Activated naive CD4-positive, alpha-beta T cell treated with anti-CD3 and anti-CD28 coated beads for 36 hours (primary cell): ENCODE data around the gene SLC9A9. TPM values are rescaled to one million over a fixed set of nuclear protein-coding genes. Genes with fewer than 3 reads are reported as not detected.

Experiments
- CTCF ChIA-PET: fragments of 350-600 bp; sonication (Branson Sonifier 250); formaldehyde crosslinking; loops from one replicate; lab custom pipeline; 2021; ENCODE audit warnings: antibody characterized with exemption; lab: Charles Lee
- DNase-seq: peaks from one replicate; pipeline ENCODE4 v3.0.0-alpha.2; 2020
- H3K27ac Mint-ChIP-seq: one replicate; pipeline ENCODE4 v1.8.0; 2021; ENCODE audit warnings: mild to moderate bottlenecking, mixed read lengths
- H3K27me3 Mint-ChIP-seq: one replicate; pipeline ENCODE4 v1.8.0; 2021; ENCODE audit warnings: low read depth, mixed read lengths
- H3K36me3 Mint-ChIP-seq: one replicate; pipeline ENCODE4 v1.8.0; 2021; ENCODE audit warnings: low read depth, mixed read lengths
- H3K4me1 Mint-ChIP-seq: one replicate; pipeline ENCODE4 v1.8.0; 2021; ENCODE audit warnings: low read depth, mixed read lengths
- H3K4me3 Mint-ChIP-seq: one replicate; pipeline ENCODE4 v1.8.0; 2021; ENCODE audit warnings: mild to moderate bottlenecking, moderate library complexity, mixed read lengths
- H3K9me3 Mint-ChIP-seq: one replicate; pipeline ENCODE4 v1.8.0; 2021; ENCODE audit warnings: mixed read lengths
- intact Hi-C: fragments of 100-400 bp; cut with micrococcal nuclease; formaldehyde crosslinking; loops from one replicate; pipeline ENCODE4 v1.15.1; 2023
- total RNA-seq, 2 experiments: library from RNA; stranded (reverse); gene quantifications; one replicate each; pipeline ENCODE4 v1.2.3, GENCODE V29; 2021

SLC9A9 gene
- total RNA-seq, 2 experiments from 2014 or later, result 0.33 to 0.49 TPM

GRCh38 chr3:143495527-143495926 is 352.7 kb downstream of the SLC9A9 start:
- Mint-ChIP-seq H3K27me3 (no peaks in the 10 kb centered on the region), H3K4me1 (no peaks in the 10 kb centered on the region), H3K4me3 (no peak overlapping the region), H3K27ac (no peak overlapping the region), H3K9me3 (no peaks in the 10 kb centered on the region), H3K36me3 (peaks cover 2% of the 10 kb centered on the region)
- DNase-seq, result no peak
- CTCF ChIA-PET, result interaction anchor here (1.2 kb wide), 1 partner anchor 42 kb away, joined by 3 read pairs; no protein-coding TSS in a partner anchor
- intact Hi-C loops, result no loop called here

DNA sequence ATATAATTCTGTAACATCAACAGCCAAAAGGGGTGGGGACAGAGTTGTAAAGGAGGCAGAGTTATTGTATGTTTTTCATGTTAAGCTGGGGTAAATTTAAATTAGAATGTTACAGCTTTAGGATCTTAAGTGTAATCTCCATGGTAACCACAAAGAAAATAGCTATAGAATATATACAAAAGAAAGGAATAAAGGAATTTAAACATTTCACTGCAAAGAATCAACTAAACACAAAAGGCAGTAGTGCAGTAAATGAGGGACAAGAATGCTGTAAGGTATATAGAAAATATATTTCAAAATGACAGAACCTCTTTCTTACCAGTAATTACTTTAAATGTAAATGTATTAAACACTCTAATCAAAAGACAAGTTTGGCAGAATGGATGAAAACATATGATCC is 361.7 kb downstream of the SLC9A9 start:
- no peaks in the 10 kb centered on the region for H3K4me1 Mint-ChIP-seq
- no peak for DNase-seq
- no peaks in the 10 kb centered on the region for H3K27me3 Mint-ChIP-seq
- CTCF ChIA-PET, result interaction anchor here (1.0 kb wide), 1 partner anchor 188 kb away, joined by 3 read pairs; no protein-coding TSS in a partner anchor
- no peaks in the 10 kb centered on the region for H3K9me3 Mint-ChIP-seq
- H3K4me3 Mint-ChIP-seq, result no peak overlapping the region
- H3K27ac Mint-ChIP-seq, result no peak overlapping the region
- intact Hi-C loops, result no loop called here
- H3K36me3 Mint-ChIP-seq, result peaks cover 3% of the 10 kb centered on the region

DNA sequence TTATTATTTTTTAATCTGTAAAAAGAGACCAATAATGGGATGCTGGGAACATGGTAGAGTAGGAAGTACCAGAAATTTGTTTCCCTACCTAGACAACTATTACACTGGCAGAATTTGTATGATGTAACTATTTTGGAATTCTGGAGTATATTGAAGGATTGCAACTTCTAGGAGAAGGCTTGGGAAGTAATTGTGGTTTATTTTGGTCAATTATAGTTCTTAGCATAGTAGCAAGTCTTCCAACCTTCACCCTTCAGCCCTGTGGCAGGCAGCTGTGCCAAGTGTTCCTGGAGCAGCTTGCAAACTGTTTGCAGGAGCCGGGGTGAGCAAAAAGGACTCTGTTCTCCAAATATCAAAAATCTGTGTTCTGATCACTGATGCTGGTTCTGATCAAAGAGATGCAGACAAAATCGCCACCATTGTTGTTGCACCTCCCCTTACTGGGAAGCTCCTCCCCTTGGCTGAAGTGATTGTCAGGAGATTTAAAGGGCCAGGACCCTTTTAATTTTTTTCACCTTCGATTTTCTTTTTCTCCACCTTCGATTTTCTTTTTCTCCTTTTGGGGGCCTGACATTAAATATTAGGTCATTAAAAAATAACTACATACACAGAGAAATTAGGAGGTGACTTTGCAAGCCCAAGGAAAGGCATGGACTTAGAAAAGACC is 363.3 kb downstream of the SLC9A9 start:
- no peak overlapping the region for H3K27ac Mint-ChIP-seq
- no peaks in the 10 kb centered on the region for H3K27me3 Mint-ChIP-seq
- H3K4me1 Mint-ChIP-seq, result no peaks in the 10 kb centered on the region
- H3K9me3 Mint-ChIP-seq, result no peaks in the 10 kb centered on the region
- no peaks in the 10 kb centered on the region for H3K36me3 Mint-ChIP-seq
- intact Hi-C loops, result no loop called here
- no peak overlapping the region for H3K4me3 Mint-ChIP-seq
- CTCF ChIA-PET, result no interaction called here
- DNase-seq, result no peak

DNA sequence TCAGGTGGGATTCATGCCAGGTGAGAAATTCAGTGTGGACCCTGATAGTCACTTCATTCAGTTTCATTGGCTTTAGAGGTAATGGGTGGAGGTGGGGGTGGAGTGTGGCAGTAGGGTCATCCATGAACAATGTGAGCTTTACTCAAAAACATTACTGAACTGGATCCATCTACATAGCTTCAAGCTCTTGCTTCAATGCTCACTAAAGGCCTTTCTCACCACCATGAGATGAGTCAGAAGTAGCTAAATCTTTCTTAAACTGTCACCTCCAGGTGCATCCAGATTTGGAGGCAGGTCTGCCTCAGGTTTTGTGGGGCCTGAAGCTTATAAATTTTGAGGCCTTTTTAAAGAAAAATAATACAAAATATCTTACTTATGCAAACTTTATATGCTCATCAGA is 365.1 kb downstream of the SLC9A9 start:
- no peaks in the 10 kb centered on the region for H3K4me1 Mint-ChIP-seq

DNA sequence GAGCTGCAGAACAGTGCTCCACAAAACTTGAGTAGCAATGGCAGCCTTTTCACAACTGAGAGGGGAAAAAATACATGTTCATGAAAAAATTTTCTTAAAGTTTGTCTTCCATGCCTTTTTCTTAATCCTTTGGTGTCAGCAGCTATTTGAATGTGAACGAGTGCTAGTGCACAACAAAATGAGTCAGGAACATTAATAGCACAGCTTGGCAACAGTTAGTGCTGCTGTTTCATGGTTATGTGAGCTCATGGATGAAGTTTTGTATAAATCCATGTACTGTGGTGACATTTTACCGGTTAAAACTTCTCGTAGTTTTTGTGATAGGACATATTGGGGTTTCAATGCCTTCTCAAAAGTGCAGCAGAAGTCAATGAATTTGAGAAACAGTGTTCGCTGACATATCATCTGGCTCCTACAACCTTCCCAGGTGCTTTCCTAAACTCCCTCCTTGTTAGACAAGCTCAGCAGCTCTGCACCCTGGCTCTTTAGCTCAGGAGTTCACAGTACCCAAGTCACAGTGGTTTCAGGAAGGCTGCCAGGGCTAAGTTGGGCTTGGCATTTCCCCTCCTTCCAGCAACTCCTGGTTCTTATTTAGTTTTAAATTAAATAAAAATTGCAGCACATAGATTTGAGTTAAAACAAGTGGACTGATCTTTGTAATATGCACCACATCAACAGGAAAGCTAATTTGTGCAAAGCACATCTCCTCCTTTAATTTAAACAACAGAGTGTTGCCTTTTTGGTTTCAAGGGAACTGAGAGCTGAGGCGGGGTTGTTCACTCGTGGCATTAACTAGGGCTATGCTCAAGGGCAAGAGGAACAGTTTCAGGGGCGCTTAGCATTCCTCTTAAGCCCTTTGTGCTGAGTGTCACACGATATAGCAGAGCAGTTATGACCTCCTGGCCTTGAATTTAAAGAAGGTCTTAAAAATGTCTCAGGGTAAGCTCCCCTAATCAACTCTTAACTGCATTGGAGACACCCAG is 365.9 kb downstream of the SLC9A9 start:
- no peak overlapping the region for H3K4me3 Mint-ChIP-seq
- H3K36me3 Mint-ChIP-seq, result no peaks in the 10 kb centered on the region
- no peak overlapping the region for H3K27ac Mint-ChIP-seq
- DNase-seq, result no peak
- H3K4me1 Mint-ChIP-seq, result no peaks in the 10 kb centered on the region
- intact Hi-C loops, result no loop called here
- CTCF ChIA-PET, result no interaction called here
- H3K27me3 Mint-ChIP-seq, result no peaks in the 10 kb centered on the region
- no peaks in the 10 kb centered on the region for H3K9me3 Mint-ChIP-seq

More for the DNA sequence above, 365.1 kb downstream of the SLC9A9 start:
- Mint-ChIP-seq H3K27me3 (no peaks in the 10 kb centered on the region), H3K4me3 (no peak overlapping the region), H3K9me3 (no peaks in the 10 kb centered on the region), H3K36me3 (no peaks in the 10 kb centered on the region), H3K27ac (no peak overlapping the region)
- intact Hi-C loops, result no loop called here
- CTCF ChIA-PET, result no interaction called here
- DNase-seq, result no peak

DNA sequence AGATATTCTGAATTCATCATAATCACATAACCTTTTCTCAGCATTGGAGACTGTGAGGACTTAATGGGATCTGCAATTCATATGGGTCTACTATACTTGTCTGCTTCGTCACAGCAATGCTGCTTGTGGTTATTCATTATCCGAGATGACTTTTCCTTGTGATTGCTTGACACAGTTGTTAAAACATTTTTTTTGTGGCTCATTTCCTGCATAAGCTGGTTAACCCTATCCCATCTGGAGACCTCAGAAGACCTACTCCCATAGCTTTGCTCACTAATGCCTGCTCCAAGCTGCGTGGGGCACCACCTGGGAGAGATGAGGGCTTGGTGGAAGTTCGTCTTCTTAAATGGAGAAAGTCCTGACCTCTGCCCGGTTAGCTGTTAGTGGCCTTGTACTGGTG is 367.9 kb downstream of the SLC9A9 start:
- H3K4me3 Mint-ChIP-seq, result no peak overlapping the region
- no peak overlapping the region for H3K27ac Mint-ChIP-seq
- intact Hi-C loops, result no loop called here
- no peaks in the 10 kb centered on the region for H3K9me3 Mint-ChIP-seq
- no peaks in the 10 kb centered on the region for H3K36me3 Mint-ChIP-seq
- no peaks in the 10 kb centered on the region for H3K4me1 Mint-ChIP-seq
- CTCF ChIA-PET, result interaction anchor here (0.6 kb wide), 2 partner anchors 55 to 377 kb away, joined by 3 to 4 read pairs; no protein-coding TSS in a partner anchor
- H3K27me3 Mint-ChIP-seq, result no peaks in the 10 kb centered on the region
- DNase-seq, result no peak

GRCh38 chr3:143479727-143480126 is 368.5 kb downstream of the SLC9A9 start:
- H3K27ac Mint-ChIP-seq, result no peak overlapping the region
- no peaks in the 10 kb centered on the region for H3K36me3 Mint-ChIP-seq
- CTCF ChIA-PET, result interaction anchor here (0.6 kb wide), 1 partner anchor 376 kb away, joined by 4 read pairs; no protein-coding TSS in a partner anchor

GRCh38 chr3:143478115-143478693 is 370.1 kb downstream of the SLC9A9 start:
- no peaks in the 10 kb centered on the region for H3K27me3 Mint-ChIP-seq
- H3K36me3 Mint-ChIP-seq, result no peaks in the 10 kb centered on the region
- no peak overlapping the region for H3K27ac Mint-ChIP-seq
- intact Hi-C loops, result no loop called here
- DNase-seq, result no peak
- H3K9me3 Mint-ChIP-seq, result no peaks in the 10 kb centered on the region
- no peak overlapping the region for H3K4me3 Mint-ChIP-seq
- no peaks in the 10 kb centered on the region for H3K4me1 Mint-ChIP-seq
- CTCF ChIA-PET, result no interaction called here

More at GRCh38 chr3:143479727-143480126, 368.5 kb downstream of the SLC9A9 start:
- Mint-ChIP-seq H3K4me3 (no peak overlapping the region), H3K27me3 (no peaks in the 10 kb centered on the region), H3K4me1 (no peaks in the 10 kb centered on the region), H3K9me3 (no peaks in the 10 kb centered on the region)
- DNase-seq, result no peak
- intact Hi-C loops, result no loop called here

- no peak overlapping the region for H3K4me3 Mint-ChIP-seq
- H3K36me3 Mint-ChIP-seq, result no peaks in the 10 kb centered on the region
- H3K27me3 Mint-ChIP-seq, result no peaks in the 10 kb centered on the region
- no peak overlapping the region for H3K27ac Mint-ChIP-seq
- no peak for DNase-seq
- intact Hi-C loops, result no loop called here
- CTCF ChIA-PET, result no interaction called here
- H3K4me1 Mint-ChIP-seq, result peaks cover 3% of the 10 kb centered on the region
- H3K9me3 Mint-ChIP-seq, result no peaks in the 10 kb centered on the region
These were observed 371.2 kb downstream of the SLC9A9 start for GRCh38 chr3:143476965-143477640.

GRCh38 chr3:143475981-143476380 is 372.3 kb downstream of the SLC9A9 start:
- DNase-seq, result no peak
- no peak overlapping the region for H3K4me3 Mint-ChIP-seq
- CTCF ChIA-PET, result no interaction called here
- H3K36me3 Mint-ChIP-seq, result no peaks in the 10 kb centered on the region
- H3K4me1 Mint-ChIP-seq, result peaks cover 4% of the 10 kb centered on the region
- no peaks in the 10 kb centered on the region for H3K27me3 Mint-ChIP-seq
- intact Hi-C loops, result no loop called here
- no peak overlapping the region for H3K27ac Mint-ChIP-seq
- no peaks in the 10 kb centered on the region for H3K9me3 Mint-ChIP-seq

- peaks cover 4% of the 10 kb centered on the region for H3K4me1 Mint-ChIP-seq
- CTCF ChIA-PET, result interaction anchor here (0.6 kb wide), 1 partner anchor 290 kb away, joined by 3 read pairs; no protein-coding TSS in a partner anchor
- H3K27me3 Mint-ChIP-seq, result no peaks in the 10 kb centered on the region
- H3K27ac Mint-ChIP-seq, result no peak overlapping the region
- DNase-seq, result no peak
- H3K9me3 Mint-ChIP-seq, result no peaks in the 10 kb centered on the region
- no peaks in the 10 kb centered on the region for H3K36me3 Mint-ChIP-seq
- intact Hi-C loops, result no loop called here
- no peak overlapping the region for H3K4me3 Mint-ChIP-seq
These were observed 375.3 kb downstream of the SLC9A9 start for GRCh38 chr3:143472731-143473523.
